ENCODE results near the gene KRT27.

Gene KRT27

GRCh38 chr17:40730970-40731369 is 51.4 kb downstream of the KRT27 start:
- TF ChIP-seq, protein P1, sequence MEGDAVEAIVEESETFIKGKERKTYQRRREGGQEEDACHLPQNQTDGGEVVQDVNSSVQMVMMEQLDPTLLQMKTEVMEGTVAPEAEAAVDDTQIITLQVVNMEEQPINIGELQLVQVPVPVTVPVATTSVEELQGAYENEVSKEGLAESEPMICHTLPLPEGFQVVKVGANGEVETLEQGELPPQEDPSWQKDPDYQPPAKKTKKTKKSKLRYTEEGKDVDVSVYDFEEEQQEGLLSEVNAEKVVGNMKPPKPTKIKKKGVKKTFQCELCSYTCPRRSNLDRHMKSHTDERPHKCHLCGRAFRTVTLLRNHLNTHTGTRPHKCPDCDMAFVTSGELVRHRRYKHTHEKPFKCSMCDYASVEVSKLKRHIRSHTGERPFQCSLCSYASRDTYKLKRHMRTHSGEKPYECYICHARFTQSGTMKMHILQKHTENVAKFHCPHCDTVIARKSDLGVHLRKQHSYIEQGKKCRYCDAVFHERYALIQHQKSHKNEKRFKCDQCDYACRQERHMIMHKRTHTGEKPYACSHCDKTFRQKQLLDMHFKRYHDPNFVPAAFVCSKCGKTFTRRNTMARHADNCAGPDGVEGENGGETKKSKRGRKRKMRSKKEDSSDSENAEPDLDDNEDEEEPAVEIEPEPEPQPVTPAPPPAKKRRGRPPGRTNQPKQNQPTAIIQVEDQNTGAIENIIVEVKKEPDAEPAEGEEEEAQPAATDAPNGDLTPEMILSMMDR (IDR thresholded peaks at IDR 0.05; ENCODE audit: control insufficient read depth, insufficient read depth, low read depth, low read length, missing control alignments): no peak
- H3K4me3 ChIP-seq (ENCODE audit: control insufficient read depth, low read depth, low read length): no peak overlapping the region
- no peak for DNase-seq (ENCODE audit: low read depth)

DNA sequence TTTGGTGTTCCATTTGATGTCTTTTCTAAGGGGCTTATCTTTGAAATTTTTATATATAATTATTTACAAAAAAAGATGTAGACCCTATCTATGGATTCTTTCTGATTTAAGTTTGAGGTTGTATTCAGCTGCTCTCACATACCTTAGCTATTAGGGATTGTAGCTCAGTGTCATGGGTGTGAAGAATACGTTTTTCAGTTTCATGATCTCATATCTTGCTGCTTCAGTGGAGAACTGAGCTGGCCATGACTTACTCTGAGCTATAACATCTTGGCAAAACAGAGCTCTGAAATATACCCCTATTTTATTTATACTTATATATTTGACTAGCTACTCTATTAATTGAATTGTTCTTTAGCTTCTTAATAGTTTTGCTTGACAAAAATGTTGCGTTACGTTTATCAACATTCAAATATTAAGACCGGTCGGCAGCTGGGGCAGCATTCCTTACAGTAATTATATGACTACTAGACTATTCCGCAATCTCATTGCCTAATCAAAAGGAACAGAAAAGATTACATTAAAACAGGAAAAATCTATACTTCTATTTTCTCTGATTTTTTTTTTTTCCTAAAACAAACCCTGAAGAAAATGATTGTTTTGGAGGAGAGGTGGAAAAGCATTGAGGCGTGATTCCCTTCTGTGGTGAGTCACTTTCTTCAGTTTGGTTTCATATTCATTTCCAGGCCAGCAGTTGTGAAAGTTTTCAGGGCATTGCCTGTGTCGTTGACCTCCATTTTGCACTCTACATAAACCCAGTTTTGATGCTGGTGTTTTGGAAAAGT is 54.7 kb downstream of the KRT27 start:
- DNase-seq (ENCODE audit: low read depth): peak; percentile 3
- TF ChIP-seq, protein P1 (IDR thresholded peaks at IDR 0.05; ENCODE audit: control insufficient read depth, insufficient read depth, low read depth, low read length, missing control alignments): no peak
- H3K4me3 ChIP-seq (ENCODE audit: control insufficient read depth, low read depth, low read length): no peak overlapping the region

GRCh38 chr17:40726919-40727318 is 55.4 kb downstream of the KRT27 start:
- no peak overlapping the region for H3K4me3 ChIP-seq (ENCODE audit: control insufficient read depth, low read depth, low read length)
- TF ChIP-seq, protein P1 (IDR thresholded peaks at IDR 0.05; ENCODE audit: control insufficient read depth, insufficient read depth, low read depth, low read length, missing control alignments): peak; percentile 31
- no peak for DNase-seq (ENCODE audit: low read depth)

Data from AG09309 (cell line).